ENCODE results near the gene AKIRIN2. TPM values are rescaled to one million over a fixed set of nuclear protein-coding genes. Genes with fewer than 3 reads are reported as not detected.
A peak's percentile ranks its signal among the peaks of the same experiment; 100 is the strongest.
"Not testable (repeated sequence)": the region's sequence is repeated elsewhere in the genome, so short reads cannot be mapped to it uniquely, and the experiment has no call there.

AKIRIN2 gene
- total and polyA plus RNA-seq, 8 donors = 7.3 to 20.1 (median 10.2) TPM

DNA sequence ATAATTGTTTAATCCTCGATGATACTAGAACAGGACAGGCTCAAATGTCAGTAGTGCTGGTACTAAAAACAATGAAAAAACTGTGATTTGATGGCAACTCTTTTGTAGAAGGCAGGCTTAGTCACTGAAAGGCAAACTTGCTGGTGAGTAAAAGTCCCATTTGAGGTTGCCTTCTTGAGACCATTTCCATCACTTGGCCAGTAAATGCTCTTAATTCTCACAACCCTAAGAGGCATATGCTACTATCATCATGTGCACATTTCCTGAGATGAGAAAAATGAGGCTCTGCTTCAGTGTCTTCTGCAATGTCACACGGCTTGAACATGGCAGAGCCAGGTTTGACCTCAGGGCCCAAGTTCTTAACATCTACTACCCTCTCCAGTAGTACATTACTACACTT is 9.9 kb downstream of the AKIRIN2 start:
- 74 to 79% methylated on average over 2 of the region's 2 CpGs for WGBS, 2 donors
- Histone ChIP-seq H3K9me3 (no peaks in the 10 kb centered on the region), H3K4me3 (no peak overlapping the region), H3K4me1 (peaks cover 0 to 22% (median 15%) of the 10 kb centered on the region in 3 donors), H3K27ac (no peak overlapping the region), H3K27me3 (no peaks in the 10 kb centered on the region), H3K36me3 (no peaks in the 10 kb centered on the region)
- intact Hi-C loops (cut with DNase I) = no loop called here
- DNase-seq = no peak
- TF ChIP-seq, protein P1, sequence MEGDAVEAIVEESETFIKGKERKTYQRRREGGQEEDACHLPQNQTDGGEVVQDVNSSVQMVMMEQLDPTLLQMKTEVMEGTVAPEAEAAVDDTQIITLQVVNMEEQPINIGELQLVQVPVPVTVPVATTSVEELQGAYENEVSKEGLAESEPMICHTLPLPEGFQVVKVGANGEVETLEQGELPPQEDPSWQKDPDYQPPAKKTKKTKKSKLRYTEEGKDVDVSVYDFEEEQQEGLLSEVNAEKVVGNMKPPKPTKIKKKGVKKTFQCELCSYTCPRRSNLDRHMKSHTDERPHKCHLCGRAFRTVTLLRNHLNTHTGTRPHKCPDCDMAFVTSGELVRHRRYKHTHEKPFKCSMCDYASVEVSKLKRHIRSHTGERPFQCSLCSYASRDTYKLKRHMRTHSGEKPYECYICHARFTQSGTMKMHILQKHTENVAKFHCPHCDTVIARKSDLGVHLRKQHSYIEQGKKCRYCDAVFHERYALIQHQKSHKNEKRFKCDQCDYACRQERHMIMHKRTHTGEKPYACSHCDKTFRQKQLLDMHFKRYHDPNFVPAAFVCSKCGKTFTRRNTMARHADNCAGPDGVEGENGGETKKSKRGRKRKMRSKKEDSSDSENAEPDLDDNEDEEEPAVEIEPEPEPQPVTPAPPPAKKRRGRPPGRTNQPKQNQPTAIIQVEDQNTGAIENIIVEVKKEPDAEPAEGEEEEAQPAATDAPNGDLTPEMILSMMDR (IDR thresholded peaks at IDR 0.05) = no peak
- ATAC-seq = no peak
- no peak for FAIRE-seq

DNA sequence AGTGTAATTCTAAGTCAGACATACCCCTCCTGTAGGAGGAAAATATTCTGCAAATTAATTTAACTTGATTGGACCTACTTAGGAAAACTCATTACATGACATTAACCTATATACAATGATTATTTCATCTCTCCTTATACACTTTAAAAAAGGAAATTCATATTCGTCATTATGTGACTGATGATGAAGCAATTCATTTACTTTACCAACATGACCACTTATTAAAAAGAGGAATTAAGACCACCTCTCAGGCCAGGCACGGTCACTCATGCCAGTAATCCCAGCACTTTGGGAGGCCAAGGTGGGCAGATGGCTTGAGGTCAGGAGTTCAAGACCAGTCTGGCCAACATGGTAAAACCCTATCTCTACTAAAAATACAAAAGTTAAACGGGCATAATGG is 11.6 kb downstream of the AKIRIN2 start:
- H3K27ac ChIP-seq = no peak overlapping the region
- intact Hi-C loops (cut with DNase I) = no loop called here
- H3K4me3 ChIP-seq = no peak overlapping the region
- TF ChIP-seq, protein P1 (IDR thresholded peaks at IDR 0.05) = no peak
- peaks cover 0 to 17% (median 16%) of the 10 kb centered on the region in 3 donors for H3K4me1 ChIP-seq
- H3K27me3 ChIP-seq = no peaks in the 10 kb centered on the region
- FAIRE-seq (no peak), DNase-seq (no peak), ATAC-seq (no peak)
- no peaks in the 10 kb centered on the region for H3K36me3 ChIP-seq
- 80 to 89% methylated on average over 3 of the region's 3 CpGs for WGBS, 2 donors
- H3K9me3 ChIP-seq = no peaks in the 10 kb centered on the region

DNA sequence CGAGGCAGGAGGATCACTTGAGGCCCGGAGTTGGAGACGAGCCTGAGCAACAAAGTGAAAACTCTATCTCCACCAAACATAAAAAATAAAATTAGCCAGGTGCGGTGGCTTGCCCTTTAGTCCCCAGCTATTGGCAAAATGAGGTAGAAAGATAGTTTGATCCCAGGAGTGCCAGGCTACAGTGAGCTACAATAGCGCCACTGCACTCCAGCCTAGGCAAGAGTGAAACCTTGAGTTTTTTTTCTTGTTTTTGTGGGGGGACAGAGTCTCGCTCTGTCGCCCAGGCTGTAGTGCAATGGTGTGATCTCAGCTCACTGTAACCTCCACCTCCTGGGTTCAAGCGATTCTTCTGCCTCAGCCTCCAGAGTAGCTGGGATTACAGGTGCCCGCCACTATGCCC is 14.1 kb downstream of the AKIRIN2 start:
- intact Hi-C loops (cut with DNase I); H3K27me3 ChIP-seq; DNase-seq; H3K36me3 ChIP-seq; H3K9me3 ChIP-seq; FAIRE-seq; H3K4me3 ChIP-seq; H3K27ac ChIP-seq; ATAC-seq; H3K4me1 ChIP-seq: not testable (repeated sequence)
- 92 to 98% methylated on average over 9 of the region's 9 CpGs for WGBS, 2 donors

DNA sequence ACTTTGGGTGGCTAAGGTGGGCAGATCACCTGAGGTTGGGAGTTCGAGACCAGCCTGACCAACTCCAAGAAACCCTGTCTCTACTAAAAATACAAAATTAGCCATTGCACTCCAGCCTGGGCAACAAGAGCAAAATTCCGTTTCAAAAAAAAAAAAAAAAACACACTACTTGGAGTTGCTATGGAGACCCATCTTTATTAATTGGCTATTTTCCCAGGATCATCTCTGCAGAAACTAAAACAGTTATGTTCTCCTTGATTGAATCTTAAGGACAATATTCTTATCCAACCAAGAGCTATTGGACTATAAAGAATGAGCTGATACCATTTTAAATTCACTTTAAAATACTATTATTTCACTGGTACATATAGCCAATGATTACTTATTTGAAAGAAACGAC is 14.7 kb downstream of the AKIRIN2 start:
- no peaks in the 10 kb centered on the region for H3K27me3 ChIP-seq
- H3K4me1 ChIP-seq = peaks cover 0 to 9% (median 8%) of the 10 kb centered on the region in 3 donors
- DNase-seq = no peak
- intact Hi-C loops (cut with DNase I) = no loop called here
- no peaks in the 10 kb centered on the region for H3K9me3 ChIP-seq
- no peak for ATAC-seq
- TF ChIP-seq, protein P1 (IDR thresholded peaks at IDR 0.05) = no peak
- H3K27ac ChIP-seq = no peak overlapping the region
- H3K36me3 ChIP-seq = no peaks in the 10 kb centered on the region
- 81 to 82% methylated on average over 3 of the region's 3 CpGs for WGBS, 2 donors
- H3K4me3 ChIP-seq = no peak overlapping the region
- no peak for FAIRE-seq

DNA sequence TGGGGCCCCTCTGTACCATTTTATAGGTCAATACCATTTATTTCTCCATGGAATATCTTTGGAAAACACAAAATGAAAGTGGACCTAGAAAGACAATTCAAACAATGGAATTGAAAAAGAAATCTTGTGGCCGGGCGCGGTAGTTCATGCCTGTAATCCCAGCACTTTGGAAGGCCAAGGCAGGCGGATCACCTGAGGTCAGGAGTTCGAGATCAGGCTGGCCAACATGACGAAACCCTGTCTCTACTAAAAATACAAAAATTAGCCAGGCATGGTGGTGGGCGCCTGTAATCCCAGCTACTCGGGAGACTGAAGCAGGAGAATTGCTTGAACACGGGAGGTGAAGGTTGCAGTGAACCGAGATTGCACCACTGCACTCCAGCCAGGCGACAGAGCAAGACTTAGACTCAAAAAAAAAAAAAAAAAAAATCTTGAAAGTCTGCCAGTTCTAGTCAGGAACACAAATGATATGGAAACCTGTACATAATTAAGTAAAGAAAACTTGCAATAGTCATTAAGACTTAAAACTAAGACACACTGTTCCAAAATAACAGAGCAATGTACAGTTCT is 15.3 kb downstream of the AKIRIN2 start:
- 75 to 84% methylated on average over 11 of the region's 11 CpGs for WGBS, 2 donors
- FAIRE-seq; intact Hi-C loops (cut with DNase I); H3K36me3 ChIP-seq; H3K27me3 ChIP-seq; H3K27ac ChIP-seq; H3K4me1 ChIP-seq; H3K9me3 ChIP-seq; DNase-seq; H3K4me3 ChIP-seq: not testable (repeated sequence)
- peak in 1 of 4 donors; percentile 17 for ATAC-seq

DNA sequence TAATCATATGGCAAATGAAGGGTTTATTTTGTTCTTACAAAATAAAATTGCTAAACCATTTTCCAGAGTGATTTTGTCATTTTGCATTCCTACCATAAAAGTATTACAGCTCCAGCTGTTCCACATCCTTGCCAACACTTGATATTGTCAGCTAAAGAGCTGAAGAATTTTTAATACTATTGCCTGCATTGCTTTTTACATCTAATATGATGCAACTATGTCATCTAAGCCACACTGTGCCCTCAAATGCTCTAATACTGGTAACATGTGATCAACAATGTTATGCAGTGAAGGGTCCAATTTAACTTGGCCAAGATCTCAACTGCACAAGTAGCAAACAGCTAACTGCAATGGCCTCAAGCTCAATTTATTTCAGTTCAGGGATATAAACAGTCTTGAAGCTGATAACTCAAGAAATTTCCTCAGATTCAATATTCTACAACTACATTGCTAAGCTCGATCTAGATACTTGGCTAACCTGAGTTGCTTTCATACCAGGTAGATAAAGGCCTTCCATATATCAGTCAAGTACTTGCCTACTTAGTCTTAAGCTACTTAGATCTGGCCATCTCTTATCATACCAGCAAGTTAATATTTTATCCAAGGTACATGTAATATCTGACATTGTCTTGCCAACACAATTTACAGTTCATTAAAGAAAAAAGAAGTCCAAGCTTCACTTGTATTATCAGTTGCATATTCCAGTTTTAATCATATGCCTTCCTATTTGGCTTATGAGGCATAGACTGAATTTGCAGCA is 17.0 kb downstream of the AKIRIN2 start:
- Histone ChIP-seq H3K9me3 (no peaks in the 10 kb centered on the region), H3K27ac (no peak overlapping the region), H3K4me1 (peaks cover 0 to 9% (median 3%) of the 10 kb centered on the region in 3 donors), H3K27me3 (no peaks in the 10 kb centered on the region), H3K36me3 (no peaks in the 10 kb centered on the region), H3K4me3 (no peak overlapping the region)
- peak in 2 of 4 donors; percentile 57 to 68 for ATAC-seq
- intact Hi-C loops (cut with DNase I) = no loop called here
- 15 to 21% methylated on average over 1 of the region's 1 CpG for WGBS, 2 donors
- no peak for DNase-seq
- no peak for FAIRE-seq
- TF ChIP-seq, protein P1 (IDR thresholded peaks at IDR 0.05) = no peak

Data from pancreas (tissue), 10 donors.